Astrocyte (in vitro differentiated cells and primary cell): Measurements from ENCODE around the gene C15orf61. TPM values are rescaled to one million over a fixed set of nuclear protein-coding genes. Genes with fewer than 3 reads are reported as not detected.

Experiments
- DNase-seq: peaks from one replicate; pipeline ENCODE4 v3.0.0-alpha.2; 2010; ENCODE audit warnings: low read depth
- FAIRE-seq: peaks from 2 replicates; lab custom pipeline; 2011; peaks lifted over from hg19 to GRCh38; lab: Jason Lieb, UNC
- H2AFZ ChIP-seq: 2 replicates; pipeline ENCODE4 v1.6.0; 2012; ENCODE audit warnings: low read depth, low read length, inconsistent platforms
- H3K27ac ChIP-seq: 2 replicates; pipeline ENCODE4 v1.5.1; 2011; ENCODE audit warnings: low read depth, low read length, inconsistent platforms
- H3K27me3 ChIP-seq: 2 replicates; pipeline ENCODE4 v1.6.0; 2011; ENCODE audit warnings: low read length, inconsistent platforms; ENCODE audit not compliant: insufficient read depth
- H3K36me3 ChIP-seq: 2 replicates; pipeline ENCODE4 v1.5.1; 2011; ENCODE audit warnings: low read length, inconsistent platforms; ENCODE audit not compliant: insufficient read depth
- H3K4me1 ChIP-seq: 2 replicates; pipeline ENCODE4 v1.5.1; 2011; ENCODE audit warnings: low read length, inconsistent platforms; ENCODE audit not compliant: insufficient read depth
- H3K4me2 ChIP-seq: 2 replicates; pipeline ENCODE4 v1.6.0; 2012; ENCODE audit warnings: low read length, inconsistent platforms
- H3K4me3 ChIP-seq: 2 replicates; pipeline ENCODE4 v1.5.1; 2011; ENCODE audit warnings: low read depth, mild to moderate bottlenecking, low read length, inconsistent platforms; ENCODE audit not compliant: insufficient read depth
- H3K79me2 ChIP-seq: 2 replicates; pipeline ENCODE4 v1.6.0; 2012; ENCODE audit warnings: mild to moderate bottlenecking, low read length, inconsistent platforms; ENCODE audit not compliant: insufficient read depth
- H3K9ac ChIP-seq: 2 replicates; pipeline ENCODE4 v1.6.0; 2012; ENCODE audit warnings: mild to moderate bottlenecking, low read length, inconsistent platforms
- H3K9me3 ChIP-seq: 2 replicates; pipeline ENCODE4 v1.5.1; 2012; ENCODE audit warnings: low read depth, mild to moderate bottlenecking, low read length, inconsistent platforms; ENCODE audit not compliant: insufficient read depth
- H4K20me1 ChIP-seq: 2 replicates; pipeline ENCODE4 v1.6.0; 2012; ENCODE audit warnings: low read length, inconsistent platforms; ENCODE audit not compliant: insufficient read depth
- H3K27ac Mint-ChIP-seq: one replicate; pipeline ENCODE4 v1.8.0; 2021; ENCODE audit warnings: mild to moderate bottlenecking, mixed read lengths; ENCODE audit not compliant: unreplicated experiment
- H3K27me3 Mint-ChIP-seq: one replicate; pipeline ENCODE4 v1.8.0; 2021; ENCODE audit warnings: low read depth, mixed read lengths; ENCODE audit not compliant: unreplicated experiment
- H3K36me3 Mint-ChIP-seq: one replicate; pipeline ENCODE4 v1.8.0; 2021; ENCODE audit warnings: low read depth, mixed read lengths; ENCODE audit not compliant: unreplicated experiment
- H3K4me1 Mint-ChIP-seq: one replicate; pipeline ENCODE4 v1.8.0; 2021; ENCODE audit warnings: low read depth, mixed read lengths; ENCODE audit not compliant: unreplicated experiment
- H3K4me3 Mint-ChIP-seq: one replicate; pipeline ENCODE4 v1.8.0; 2021; ENCODE audit warnings: mild to moderate bottlenecking, moderate library complexity, mixed read lengths; ENCODE audit not compliant: unreplicated experiment
- H3K9me3 Mint-ChIP-seq: one replicate; pipeline ENCODE4 v1.8.0; 2021; ENCODE audit warnings: mild to moderate bottlenecking, mixed read lengths; ENCODE audit not compliant: unreplicated experiment
- EZH2 ChIP-seq: IDR thresholded peaks from 2 replicates; pipeline ENCODE4 v1.6.1; 2012; ENCODE audit warnings: mild to moderate bottlenecking, low read length, inconsistent platforms; ENCODE audit not compliant: insufficient read depth
- total RNA-seq: library from RNA; stranded (reverse); gene quantifications from 2 replicates; pipeline ENCODE4 v1.2.1, GENCODE V29; 2021
- TF ChIP-seq, protein P1 (sequence below): IDR thresholded peaks from 2 replicates; pipeline ENCODE4 v1.5.1; 2011; ENCODE audit warnings: low read depth, mild to moderate bottlenecking, inconsistent platforms, low read length, moderate library complexity; ENCODE audit not compliant: insufficient read depth

C15orf61 gene
- total RNA-seq, 1 donor from 2014 or later = 4.7 TPM

GRCh38 chr15:67564021-67564967 is 43.4 kb downstream of the C15orf61 start:
- FAIRE-seq = no peak
- Histone ChIP-seq H3K27me3 (no peaks in the 10 kb centered on the region), H3K4me2 (no peak overlapping the region), H2AFZ (no peak overlapping the region), H3K4me3 (no peak overlapping the region), H3K9ac (no peak overlapping the region), H4K20me1 (no peaks in the 10 kb centered on the region), H3K9me3 (no peaks in the 10 kb centered on the region), H3K36me3 (no peaks in the 10 kb centered on the region), H3K79me2 (no peaks in the 10 kb centered on the region), H3K27ac (no peak overlapping the region), H3K4me1 (no peaks in the 10 kb centered on the region)
- Mint-ChIP-seq H3K27ac (no peak overlapping the region), H3K4me3 (no peak overlapping the region), H3K9me3 (no peaks in the 10 kb centered on the region), H3K27me3 (no peaks in the 10 kb centered on the region), H3K4me1 (peaks cover 6% of the 10 kb centered on the region), H3K36me3 (peaks cover 8% of the 10 kb centered on the region)
- DNase-seq = no peak
- no peak for TF ChIP-seq EZH2
- TF ChIP-seq, protein P1, sequence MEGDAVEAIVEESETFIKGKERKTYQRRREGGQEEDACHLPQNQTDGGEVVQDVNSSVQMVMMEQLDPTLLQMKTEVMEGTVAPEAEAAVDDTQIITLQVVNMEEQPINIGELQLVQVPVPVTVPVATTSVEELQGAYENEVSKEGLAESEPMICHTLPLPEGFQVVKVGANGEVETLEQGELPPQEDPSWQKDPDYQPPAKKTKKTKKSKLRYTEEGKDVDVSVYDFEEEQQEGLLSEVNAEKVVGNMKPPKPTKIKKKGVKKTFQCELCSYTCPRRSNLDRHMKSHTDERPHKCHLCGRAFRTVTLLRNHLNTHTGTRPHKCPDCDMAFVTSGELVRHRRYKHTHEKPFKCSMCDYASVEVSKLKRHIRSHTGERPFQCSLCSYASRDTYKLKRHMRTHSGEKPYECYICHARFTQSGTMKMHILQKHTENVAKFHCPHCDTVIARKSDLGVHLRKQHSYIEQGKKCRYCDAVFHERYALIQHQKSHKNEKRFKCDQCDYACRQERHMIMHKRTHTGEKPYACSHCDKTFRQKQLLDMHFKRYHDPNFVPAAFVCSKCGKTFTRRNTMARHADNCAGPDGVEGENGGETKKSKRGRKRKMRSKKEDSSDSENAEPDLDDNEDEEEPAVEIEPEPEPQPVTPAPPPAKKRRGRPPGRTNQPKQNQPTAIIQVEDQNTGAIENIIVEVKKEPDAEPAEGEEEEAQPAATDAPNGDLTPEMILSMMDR = no peak

DNA sequence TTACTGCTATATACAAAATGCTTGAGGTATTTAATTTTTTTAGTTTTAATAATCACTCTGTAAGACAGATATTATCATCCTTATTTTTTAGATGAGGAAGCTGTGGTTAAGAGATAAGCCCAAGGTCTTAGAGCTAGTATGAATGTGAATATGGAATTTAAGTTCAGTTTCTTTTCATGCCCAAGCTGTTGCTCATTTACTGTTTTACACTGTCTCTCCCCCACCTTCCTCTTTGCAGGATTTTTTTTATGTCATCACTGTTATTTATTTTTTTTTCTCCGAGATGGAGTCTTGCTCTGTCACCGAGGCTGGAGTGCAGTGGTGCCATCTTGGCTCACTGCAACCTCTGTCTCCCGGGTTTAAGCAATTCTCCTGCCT is 44.0 kb downstream of the C15orf61 start:
- no peaks in the 10 kb centered on the region for H3K79me2 ChIP-seq
- Mint-ChIP-seq H3K4me1 (peaks cover 6% of the 10 kb centered on the region), H3K36me3 (peaks cover 3% of the 10 kb centered on the region), H3K27ac (no peak overlapping the region), H3K27me3 (no peaks in the 10 kb centered on the region), H3K9me3 (no peaks in the 10 kb centered on the region), H3K4me3 (no peak overlapping the region)
- no peak overlapping the region for H2AFZ ChIP-seq
- no peaks in the 10 kb centered on the region for H3K9me3 ChIP-seq
- peaks cover 3% of the 10 kb centered on the region for H4K20me1 ChIP-seq
- no peak overlapping the region for H3K4me3 ChIP-seq
- no peak overlapping the region for H3K27ac ChIP-seq
- no peaks in the 10 kb centered on the region for H3K36me3 ChIP-seq
- no peak overlapping the region for H3K4me2 ChIP-seq
- no peak for TF ChIP-seq EZH2
- TF ChIP-seq, protein P1 = no peak
- DNase-seq (peak; percentile 33), FAIRE-seq (no peak)
- H3K9ac ChIP-seq = no peak overlapping the region
- H3K27me3 ChIP-seq = no peaks in the 10 kb centered on the region
- no peaks in the 10 kb centered on the region for H3K4me1 ChIP-seq

DNA sequence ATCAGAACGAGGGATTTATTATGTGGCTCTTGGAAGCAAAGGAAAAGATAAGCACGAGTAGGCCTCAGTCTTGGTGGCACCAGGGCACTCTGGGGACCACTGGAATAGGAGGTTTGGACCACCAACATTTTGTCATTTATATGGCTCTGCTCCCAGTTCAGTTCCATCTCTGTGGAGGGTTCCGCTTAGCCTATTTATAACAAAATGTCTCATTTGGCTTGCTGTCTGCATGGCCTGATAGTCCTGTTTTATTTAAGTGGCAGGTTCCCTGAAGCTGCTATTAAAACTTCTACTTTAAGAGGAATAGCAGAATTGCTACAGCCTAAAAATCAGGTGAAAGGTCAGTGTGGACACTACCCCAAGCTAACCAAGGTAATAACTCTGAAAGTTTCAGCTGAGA is 48.7 kb downstream of the C15orf61 start:
- Histone ChIP-seq H3K9ac (no peak overlapping the region), H3K27ac (no peak overlapping the region), H2AFZ (no peak overlapping the region), H3K79me2 (no peaks in the 10 kb centered on the region), H3K27me3 (no peaks in the 10 kb centered on the region), H3K4me1 (no peaks in the 10 kb centered on the region), H3K4me3 (no peak overlapping the region), H3K4me2 (no peak overlapping the region), H3K9me3 (no peaks in the 10 kb centered on the region), H3K36me3 (no peaks in the 10 kb centered on the region), H4K20me1 (peaks cover 6% of the 10 kb centered on the region)
- H3K9me3 Mint-ChIP-seq = no peaks in the 10 kb centered on the region
- no peak for TF ChIP-seq EZH2
- TF ChIP-seq, protein P1 = no peak
- FAIRE-seq = no peak
- no peak overlapping the region for H3K4me3 Mint-ChIP-seq
- H3K4me1 Mint-ChIP-seq = peaks cover 14% of the 10 kb centered on the region
- H3K36me3 Mint-ChIP-seq = peaks cover 1% of the 10 kb centered on the region
- no peak for DNase-seq
- no peaks in the 10 kb centered on the region for H3K27me3 Mint-ChIP-seq
- no peak overlapping the region for H3K27ac Mint-ChIP-seq
